NCI-H1092 (cell line): ENCODE data around the gene CERK.
A peak's percentile ranks its signal among the peaks of the same experiment; 100 is the strongest.

Source experiments
- DNase-seq: peaks from one replicate; lab custom pipeline; 2025; lab: John Stamatoyannopoulos, UW

CERK gene

DNA sequence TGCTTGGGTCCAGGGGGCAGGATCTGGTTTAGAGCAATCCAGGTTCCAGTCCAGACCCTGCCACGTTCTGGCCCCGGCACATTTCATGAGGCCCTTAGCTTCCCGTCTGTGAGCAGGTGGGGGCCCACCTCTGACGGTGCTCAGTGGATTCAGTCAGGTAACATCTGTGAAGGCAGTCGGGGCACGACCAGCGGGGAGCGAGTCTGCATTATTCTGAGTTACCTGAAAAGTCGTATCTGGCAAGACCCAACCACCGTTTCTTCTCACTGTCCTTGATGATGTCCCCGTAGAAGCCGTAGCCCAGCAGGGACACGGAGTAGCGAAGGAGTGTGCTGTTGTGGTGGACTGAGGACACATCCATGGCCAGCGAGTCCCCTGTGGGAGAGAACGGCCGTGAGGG, 39.0 kb downstream of the CERK start:
- no peak for DNase-seq

- no peak for DNase-seq
Observed at GRCh38 chr22:46697811-46698515, 40.1 kb downstream of the CERK start.

- DNase-seq: no peak
Observed at GRCh38 chr22:46696614-46697013, 41.4 kb downstream of the CERK start.

- DNase-seq: no peak
Observed at GRCh38 chr22:46696229-46696518, 41.9 kb downstream of the CERK start.

DNA sequence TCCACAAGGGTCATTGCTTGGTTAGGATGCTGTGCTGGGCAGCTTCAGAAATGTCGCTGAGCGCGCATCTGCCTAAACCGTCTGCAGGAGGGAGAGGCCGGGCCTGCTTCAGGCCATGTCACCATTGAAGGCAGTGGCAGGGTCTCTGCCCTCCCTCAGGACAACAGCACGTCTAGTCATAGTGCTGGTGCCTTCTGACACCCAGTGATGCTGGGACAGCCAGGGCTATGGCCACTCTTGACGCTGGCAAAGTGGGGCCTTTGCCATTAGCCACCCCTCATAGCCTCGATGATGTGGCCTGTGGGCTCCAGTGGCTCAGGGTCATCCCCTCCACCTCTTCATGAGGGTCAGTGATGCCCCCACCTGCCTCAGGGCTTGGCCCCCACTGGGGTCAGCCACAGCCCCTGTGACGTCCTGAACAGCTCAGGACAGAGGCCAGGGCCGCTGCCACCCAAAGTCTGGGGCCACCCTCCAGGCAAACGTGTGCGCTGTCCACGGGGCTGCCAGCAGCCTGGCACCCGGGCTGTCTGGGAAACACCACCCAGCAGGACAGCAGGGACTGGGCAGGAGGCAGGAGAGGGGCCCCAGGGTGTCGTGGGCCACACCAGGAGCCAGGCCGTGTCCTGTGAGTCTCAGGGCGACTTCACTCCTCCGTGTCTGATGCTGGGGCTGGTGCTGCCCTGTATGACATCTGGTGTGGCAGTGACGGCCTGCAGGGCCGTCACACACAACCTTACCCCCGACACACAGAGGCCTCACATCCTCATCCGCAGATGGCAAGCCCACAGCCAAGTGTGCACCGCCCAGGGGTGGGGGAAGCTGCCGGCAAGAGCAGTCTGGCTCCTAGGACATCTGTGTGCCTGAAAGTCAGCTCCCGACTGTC, 42.5 kb downstream of the CERK start:
- DNase-seq: no peak

- no peak for DNase-seq
Observed at GRCh38 chr22:46694416-46695170, 43.5 kb downstream of the CERK start.

- no peak for DNase-seq
Observed at GRCh38 chr22:46693634-46694415, 44.2 kb downstream of the CERK start.

GRCh38 chr22:46691571-46691970, 46.5 kb downstream of the CERK start:
- no peak for DNase-seq

GRCh38 chr22:46690146-46690545, 47.9 kb downstream of the CERK start:
- DNase-seq: no peak

DNA sequence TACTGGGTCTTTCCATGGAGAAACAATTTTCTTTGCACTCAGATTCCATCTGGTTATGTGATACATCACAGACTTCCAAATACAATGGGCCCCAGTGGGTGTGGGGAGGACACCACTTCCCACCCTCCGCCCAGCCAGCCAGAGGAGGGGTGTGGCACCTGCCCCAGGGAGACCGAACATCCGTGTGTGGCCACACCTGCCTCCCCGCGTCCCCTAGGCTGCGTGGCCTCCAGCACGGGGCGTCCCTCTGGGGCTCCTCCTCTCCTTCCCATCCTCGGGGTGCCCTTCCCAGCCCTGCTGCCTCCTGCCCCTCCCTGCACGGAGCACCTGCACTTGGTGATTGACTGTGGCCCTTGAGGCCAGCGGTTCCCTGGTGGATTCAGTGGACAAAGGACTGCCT, 49.1 kb downstream of the CERK start:
- no peak for DNase-seq

- no peak for DNase-seq
Observed at GRCh38 chr22:46687460-46687859, 50.6 kb downstream of the CERK start.

DNA sequence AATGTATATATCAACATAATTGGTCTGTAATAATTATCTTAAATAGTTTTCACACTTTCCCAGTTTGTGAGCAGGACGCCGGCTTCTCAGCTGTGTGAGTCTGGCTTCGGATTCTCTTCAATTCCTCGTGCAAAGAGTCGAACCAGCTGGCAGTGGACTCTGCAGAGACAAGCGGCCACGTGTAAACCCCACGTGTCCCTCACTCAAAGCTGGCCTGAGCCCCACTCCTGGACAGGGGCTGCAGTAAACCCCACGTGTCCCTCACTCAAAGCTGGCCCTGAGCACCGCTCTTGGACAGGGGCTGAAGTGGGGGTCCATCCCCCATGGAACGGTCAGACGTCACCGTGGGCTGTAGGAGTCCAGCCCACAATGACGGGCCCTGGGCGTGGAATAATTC, 51.0 kb downstream of the CERK start:
- no peak for DNase-seq

GRCh38 chr22:46686221-46687047, 51.6 kb downstream of the CERK start:
- no peak for DNase-seq

DNA sequence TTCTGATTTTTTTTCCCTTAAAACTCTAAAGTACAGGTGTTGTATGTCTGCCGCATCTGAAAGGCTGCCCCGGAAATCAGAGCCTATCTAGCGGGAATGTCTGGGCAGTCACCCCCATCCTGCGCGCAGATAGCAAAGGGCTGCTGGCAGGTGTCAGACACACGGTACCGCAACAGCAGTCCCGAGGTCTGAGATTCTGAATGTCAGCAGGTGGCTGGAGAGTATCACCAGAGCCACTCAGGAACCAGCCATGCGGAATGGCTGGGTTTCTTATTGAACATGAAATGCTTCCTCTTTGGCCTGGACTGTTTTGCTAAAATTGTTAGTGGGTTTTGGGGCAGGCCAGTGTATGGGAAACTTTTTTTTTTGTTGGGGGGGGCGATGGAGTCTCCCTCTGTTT, 53.3 kb downstream of the CERK start:
- DNase-seq: peak; percentile 7

DNA sequence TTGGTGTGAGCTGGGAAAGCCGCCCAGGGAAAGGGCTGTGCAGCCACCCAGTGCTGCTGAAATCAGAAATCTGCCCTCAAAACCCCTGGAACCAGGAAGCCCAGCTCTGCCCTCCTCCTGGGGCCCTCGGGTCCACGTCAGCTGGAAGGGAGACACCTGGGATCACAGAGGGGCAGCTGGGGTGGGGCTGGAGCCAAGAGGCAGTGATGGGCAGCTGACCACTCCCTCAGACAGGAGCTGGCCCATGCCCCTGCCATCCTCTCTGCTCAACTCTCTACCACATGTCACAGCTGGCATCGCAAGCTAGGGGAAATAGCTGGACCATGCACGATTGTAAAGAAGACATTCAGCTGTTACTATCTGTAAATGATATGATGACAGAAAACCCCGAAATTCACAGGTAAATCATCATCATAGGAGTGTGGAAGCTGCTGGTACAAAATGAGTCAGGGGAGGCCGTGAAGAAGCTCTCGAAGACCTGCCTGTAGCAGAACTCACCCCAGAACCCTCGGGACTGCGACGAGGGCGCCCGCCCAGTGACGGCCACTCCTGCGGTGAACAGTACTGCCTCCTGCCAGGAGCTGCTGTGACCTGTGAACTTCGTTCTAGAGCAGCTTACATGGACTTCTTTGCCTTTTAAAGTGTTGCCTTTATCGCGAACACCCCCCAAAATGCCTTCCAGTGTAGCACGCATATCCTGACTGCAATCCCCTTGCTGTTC, 55.9 kb downstream of the CERK start:
- no peak for DNase-seq

DNA sequence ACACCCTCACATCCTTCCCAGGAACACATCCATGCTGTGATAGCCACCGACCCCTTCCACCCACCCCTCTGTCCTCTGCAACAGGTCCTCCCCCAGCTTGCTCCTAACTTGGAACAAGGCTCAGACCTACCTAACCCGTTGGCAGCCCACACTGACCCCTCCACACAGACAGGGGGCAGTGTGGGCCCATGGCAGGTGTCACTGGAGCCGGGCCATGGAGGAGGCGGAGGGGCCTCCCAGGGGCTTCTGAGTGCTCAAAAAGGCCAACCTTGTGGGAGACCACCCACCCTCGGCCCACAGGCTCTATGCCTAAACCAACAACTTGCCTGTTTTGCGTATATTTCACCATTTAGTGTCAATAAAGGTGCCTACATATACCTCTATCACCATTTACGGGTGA, 57.0 kb downstream of the CERK start:
- DNase-seq: no peak

DNA sequence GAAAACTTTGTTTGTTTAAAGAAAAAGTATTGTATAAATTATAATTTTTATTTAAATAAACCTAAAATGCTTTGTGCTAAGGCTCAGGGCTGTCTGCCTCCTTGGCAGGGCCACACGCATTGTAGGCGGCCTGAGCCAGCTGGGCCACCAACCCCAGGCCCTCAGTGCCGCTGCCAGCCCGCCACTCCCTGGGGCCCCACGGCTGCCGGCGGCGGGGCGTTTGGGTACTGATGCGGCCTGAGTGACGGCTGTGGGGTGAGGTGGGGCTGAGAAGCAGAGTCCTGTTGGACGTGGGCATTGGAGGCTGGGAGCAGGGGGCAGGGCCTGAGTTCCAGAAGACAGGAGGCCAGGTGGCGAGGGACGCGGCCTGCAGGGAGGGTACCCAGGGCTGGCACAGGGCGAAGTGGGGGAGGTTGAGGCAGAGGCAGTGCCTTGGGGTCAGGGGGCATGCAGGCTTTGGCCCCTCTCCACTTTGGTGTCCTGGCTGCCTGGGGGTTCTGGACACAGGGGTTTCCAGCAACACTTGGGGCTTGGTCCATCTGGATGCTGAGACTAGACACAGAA, 58.3 kb downstream of the CERK start:
- DNase-seq: no peak

GRCh38 chr22:46678785-46679700, 59.0 kb downstream of the CERK start:
- no peak for DNase-seq

- no peak for DNase-seq
Observed at GRCh38 chr22:46678003-46678657, 59.9 kb downstream of the CERK start.
